Ishikawa (cell line): Measurements from ENCODE around the gene CDH13.

ENCODE experiments used
- CEBPB ChIP-seq: IDR thresholded peaks from 2 replicates; pipeline ENCODE4 v1.6.1; 2012
- CREB1 ChIP-seq: IDR thresholded peaks from 2 replicates; pipeline ENCODE4 v1.6.1; 2012; ENCODE audit warnings: low read depth
- EGR1 ChIP-seq: IDR thresholded peaks from 2 replicates; pipeline ENCODE4 v1.6.1; 2012
- EP300 ChIP-seq: IDR thresholded peaks from 2 replicates; pipeline ENCODE4 v1.6.1; 2012; ENCODE audit warnings: borderline replicate concordance
- FOXM1 ChIP-seq: IDR thresholded peaks from 2 replicates; pipeline ENCODE4 v1.6.1; 2012; ENCODE audit warnings: low read depth, borderline replicate concordance
- MAX ChIP-seq: IDR thresholded peaks from 2 replicates; pipeline ENCODE4 v1.6.1; 2012
- NFIC ChIP-seq: IDR thresholded peaks from 2 replicates; pipeline ENCODE4 v1.6.1; 2012
- RAD21 ChIP-seq: IDR thresholded peaks from 2 replicates; pipeline ENCODE4 v1.6.1; 2012; ENCODE audit warnings: low read depth
- REST ChIP-seq: IDR thresholded peaks from 2 replicates; pipeline ENCODE4 v1.6.1; 2012; ENCODE audit warnings: low read depth, mild to moderate bottlenecking
- TCF12 ChIP-seq: IDR thresholded peaks from 2 replicates; pipeline ENCODE4 v1.6.1; 2012; ENCODE audit warnings: low read depth
- TEAD4 ChIP-seq: IDR thresholded peaks from 2 replicates; pipeline ENCODE4 v1.6.1; 2012
- YY1 ChIP-seq: IDR thresholded peaks from 2 replicates; pipeline ENCODE4 v1.6.1; 2012; ENCODE audit warnings: low read depth
- ZBTB7A ChIP-seq: IDR thresholded peaks from 2 replicates; pipeline ENCODE4 v1.6.1; 2012; ENCODE audit warnings: low read depth

GRCh38 chr16:82701442-82701955 is 74.7 kb downstream of the CDH13 start:
- no peak for TF ChIP-seq CEBPB
- no peak for TF ChIP-seq REST
- TF ChIP-seq TEAD4, result no peak
- no peak for TF ChIP-seq FOXM1
- no peak for TF ChIP-seq MAX
- no peak for TF ChIP-seq NFIC
- no peak for TF ChIP-seq EGR1
- TF ChIP-seq EP300, result no peak
- TF ChIP-seq RAD21, result no peak
- no peak for TF ChIP-seq TCF12
- TF ChIP-seq YY1, result no peak
- no peak for TF ChIP-seq ZBTB7A
- TF ChIP-seq CREB1, result no peak
